ENCODE data around the gene GPR183. TPM values are rescaled to one million over a fixed set of nuclear protein-coding genes. Genes with fewer than 3 reads are reported as not detected.

GPR183 gene
- total and polyA plus RNA-seq, 3 experiments from 2014 or later = 61.5 to 232 (median 62.8) TPM

DNA sequence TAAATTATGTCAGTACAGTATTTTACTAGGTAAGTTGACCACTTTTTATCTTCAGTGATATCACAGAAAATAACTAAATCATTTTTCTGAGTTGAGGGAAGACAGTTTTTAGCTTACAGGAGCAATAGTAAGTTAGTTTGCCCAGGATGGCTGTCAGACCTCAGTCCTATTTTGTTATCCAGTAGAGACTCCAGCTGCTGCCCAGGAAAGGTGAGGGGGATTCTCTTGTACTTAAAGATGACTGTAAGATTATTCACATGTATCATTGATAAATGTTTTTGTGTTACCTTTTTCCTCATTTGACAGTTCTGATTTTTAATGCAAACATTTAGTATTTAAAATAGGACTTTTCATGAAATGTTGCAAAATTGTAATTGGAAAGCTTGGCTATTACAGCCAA lies 14.5 kb upstream of the GPR183 start:
- no peak for DNase-seq
- H3K36me3 ChIP-seq (ENCODE audit: insufficient read depth, low read length) = peaks cover 3% of the 10 kb centered on the region
- H3K4me3 ChIP-seq (ENCODE audit: low read length) = no peak overlapping the region
- Mint-ChIP-seq H3K36me3 (peaks cover 20 to 41% (median 23%) of the 10 kb centered on the region in 3 donors), H3K4me3 (peak overlapping the region in 4 of 7 donors; percentile 61 to 80 (median 62)), H3K27ac (peak overlapping the region; percentile 90 to 98 (median 96)), H3K9me3 (no peaks in the 10 kb centered on the region), H3K4me1 (peaks cover 73 to 88% (median 84%) of the 10 kb centered on the region in 3 donors), H3K27me3 (no peaks in the 10 kb centered on the region)
- peak overlapping the region; percentile 7 for H3K27ac ChIP-seq (ENCODE audit: low read depth, low read length)
- H3K27me3 ChIP-seq (ENCODE audit: insufficient read depth, low read length, poor library complexity, severe bottlenecking) = no peaks in the 10 kb centered on the region
- H3K4me1 ChIP-seq (ENCODE audit: insufficient read depth, low read length) = peaks cover 82% of the 10 kb centered on the region
- ChIA-PET POLR2A (interaction anchor here (0.5 to 1.6 kb wide), 7 partner anchors 9 to 62 kb away, joined by 3 to 4 read pairs (median 4); partner anchors contain the start of gene GPR183), CTCF (interaction anchor here (0.8 to 4.8 kb wide), 15 partner anchors 11 to 145 kb away, joined by 3 to 28 read pairs (median 4); partner anchors contain the start of gene GPR183)
- no peaks in the 10 kb centered on the region for H3K9me3 ChIP-seq (ENCODE audit: low read length)

GRCh38 chr13:99320693-99321481 lies 13.7 kb upstream of the GPR183 start:
- Histone ChIP-seq H3K27ac (ENCODE audit: low read depth, low read length) (no peak overlapping the region), H3K36me3 (ENCODE audit: insufficient read depth, low read length) (peaks cover 3% of the 10 kb centered on the region), H3K4me1 (ENCODE audit: insufficient read depth, low read length) (peaks cover 84% of the 10 kb centered on the region), H3K9me3 (ENCODE audit: low read length) (no peaks in the 10 kb centered on the region), H3K4me3 (ENCODE audit: low read length) (no peak overlapping the region), H3K27me3 (ENCODE audit: insufficient read depth, low read length, poor library complexity, severe bottlenecking) (no peaks in the 10 kb centered on the region)
- POLR2A ChIA-PET = interaction anchor here (0.5 to 1.0 kb wide), 2 partner anchors 14 to 55 kb away, joined by 3 to 4 read pairs; partner anchors contain the start of gene GPR183
- CTCF ChIA-PET = interaction anchor here (0.9 to 4.8 kb wide), 5 partner anchors 24 to 116 kb away, joined by 3 to 28 read pairs (median 6); no protein-coding TSS in a partner anchor
- peaks cover 26 to 42% (median 27%) of the 10 kb centered on the region in 3 donors for H3K36me3 Mint-ChIP-seq
- peaks cover 73 to 87% (median 84%) of the 10 kb centered on the region in 3 donors for H3K4me1 Mint-ChIP-seq
- peak in 3 of 5 donors; percentile 52 to 64 (median 61) for DNase-seq
- H3K27me3 Mint-ChIP-seq = no peaks in the 10 kb centered on the region
- H3K9me3 Mint-ChIP-seq = no peaks in the 10 kb centered on the region
- H3K4me3 Mint-ChIP-seq = peak overlapping the region in 2 of 7 donors; percentile 6 to 32
- H3K27ac Mint-ChIP-seq = peak overlapping the region; percentile 46 to 98 (median 94)

DNA sequence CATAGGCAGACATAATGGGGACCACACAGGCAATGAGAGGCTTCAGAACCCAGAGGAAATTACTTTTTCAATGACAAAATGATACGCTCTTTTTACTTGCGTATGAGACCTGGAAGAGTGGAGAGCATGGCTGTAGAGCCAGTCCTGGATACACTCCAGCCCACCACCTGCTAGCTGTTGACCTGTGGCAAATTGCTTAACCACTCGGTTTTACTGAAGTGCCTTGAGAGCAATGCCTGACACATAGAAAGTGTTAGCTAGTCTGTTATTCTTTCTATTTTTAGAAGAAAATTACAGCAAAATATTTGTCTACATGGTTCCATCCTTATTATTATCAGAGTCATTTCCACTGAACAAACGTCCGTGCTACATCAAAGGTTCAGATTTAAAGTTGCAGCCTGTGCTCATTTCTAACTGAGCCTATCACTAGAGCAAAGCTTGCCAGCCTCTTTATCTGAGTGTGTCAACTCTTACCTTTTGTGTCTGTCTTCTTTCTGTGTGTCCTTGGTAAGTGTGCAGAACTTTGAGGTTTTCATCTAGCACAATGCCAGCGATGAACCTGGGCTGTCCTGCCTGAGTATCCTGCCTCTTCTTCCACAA lies 9.6 kb upstream of the GPR183 start:
- H3K4me1 Mint-ChIP-seq = peaks cover 66 to 86% (median 84%) of the 10 kb centered on the region in 3 donors
- Histone ChIP-seq H3K4me3 (ENCODE audit: low read length) (no peak overlapping the region), H3K9me3 (ENCODE audit: low read length) (no peaks in the 10 kb centered on the region), H3K27me3 (ENCODE audit: insufficient read depth, low read length, poor library complexity, severe bottlenecking) (no peaks in the 10 kb centered on the region), H3K27ac (ENCODE audit: low read depth, low read length) (no peak overlapping the region), H3K4me1 (ENCODE audit: insufficient read depth, low read length) (peaks cover 80% of the 10 kb centered on the region), H3K36me3 (ENCODE audit: insufficient read depth, low read length) (peaks cover 3% of the 10 kb centered on the region)
- CTCF ChIA-PET = interaction anchor here (1.5 kb wide), 1 partner anchor 120 kb away, joined by 3 read pairs; no protein-coding TSS in a partner anchor
- H3K4me3 Mint-ChIP-seq = peak overlapping the region; percentile 28 to 87 (median 53)
- POLR2A ChIA-PET = no interaction called here
- no peaks in the 10 kb centered on the region for H3K9me3 Mint-ChIP-seq
- peaks cover 20 to 28% (median 24%) of the 10 kb centered on the region in 3 donors for H3K36me3 Mint-ChIP-seq
- H3K27me3 Mint-ChIP-seq = peaks cover 0 to 2% of the 10 kb centered on the region in 2 donors
- peak overlapping the region; percentile 71 to 100 (median 93) for H3K27ac Mint-ChIP-seq
- no peak for DNase-seq

- Histone ChIP-seq H3K9me3 (ENCODE audit: low read length) (no peaks in the 10 kb centered on the region), H3K4me3 (ENCODE audit: low read length) (no peak overlapping the region), H3K36me3 (ENCODE audit: insufficient read depth, low read length) (peaks cover 3% of the 10 kb centered on the region), H3K27me3 (ENCODE audit: insufficient read depth, low read length, poor library complexity, severe bottlenecking) (no peaks in the 10 kb centered on the region), H3K27ac (ENCODE audit: low read depth, low read length) (no peak overlapping the region), H3K4me1 (ENCODE audit: insufficient read depth, low read length) (peaks cover 80% of the 10 kb centered on the region)
- H3K4me1 Mint-ChIP-seq = peaks cover 66 to 86% (median 84%) of the 10 kb centered on the region in 3 donors
- ChIA-PET POLR2A (no interaction called here), CTCF (interaction anchor here (1.0 to 2.1 kb wide), 3 partner anchors 36 to 121 kb away, joined by 3 to 11 read pairs (median 3); no protein-coding TSS in a partner anchor)
- H3K36me3 Mint-ChIP-seq = peaks cover 20 to 28% (median 24%) of the 10 kb centered on the region in 3 donors
- peak overlapping the region; percentile 71 to 100 (median 92) for H3K27ac Mint-ChIP-seq
- H3K4me3 Mint-ChIP-seq = peak overlapping the region in 5 of 7 donors; percentile 41 to 87 (median 64)
- no peaks in the 10 kb centered on the region for H3K9me3 Mint-ChIP-seq
- peaks cover 0 to 2% of the 10 kb centered on the region in 2 donors for H3K27me3 Mint-ChIP-seq
- DNase-seq = no peak
Observed at GRCh38 chr13:99316224-99316623, 9.0 kb upstream of the GPR183 start.

DNA sequence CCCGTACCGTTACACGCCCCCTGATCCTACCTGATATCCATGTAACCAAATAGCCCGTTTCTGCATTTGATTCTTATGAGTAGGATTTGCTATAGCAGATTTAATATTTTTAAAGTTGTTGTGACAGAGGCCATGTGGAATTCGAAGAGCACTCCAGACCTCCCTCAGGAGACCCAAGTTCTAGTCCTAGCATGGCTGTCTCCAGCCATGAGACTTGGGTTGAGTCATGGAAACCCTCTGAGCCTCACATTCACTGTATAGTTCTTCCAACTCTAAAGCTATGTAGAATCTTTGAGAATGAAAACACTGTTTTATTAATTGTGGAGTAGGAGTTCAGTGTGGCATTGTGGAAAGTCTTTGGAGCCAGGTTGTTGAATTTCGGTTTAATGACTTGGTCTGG lies 8.0 kb upstream of the GPR183 start:
- peak overlapping the region; percentile 30 for H3K4me3 ChIP-seq (ENCODE audit: low read length)
- peak overlapping the region; percentile 74 to 87 (median 80) for H3K4me3 Mint-ChIP-seq

DNA sequence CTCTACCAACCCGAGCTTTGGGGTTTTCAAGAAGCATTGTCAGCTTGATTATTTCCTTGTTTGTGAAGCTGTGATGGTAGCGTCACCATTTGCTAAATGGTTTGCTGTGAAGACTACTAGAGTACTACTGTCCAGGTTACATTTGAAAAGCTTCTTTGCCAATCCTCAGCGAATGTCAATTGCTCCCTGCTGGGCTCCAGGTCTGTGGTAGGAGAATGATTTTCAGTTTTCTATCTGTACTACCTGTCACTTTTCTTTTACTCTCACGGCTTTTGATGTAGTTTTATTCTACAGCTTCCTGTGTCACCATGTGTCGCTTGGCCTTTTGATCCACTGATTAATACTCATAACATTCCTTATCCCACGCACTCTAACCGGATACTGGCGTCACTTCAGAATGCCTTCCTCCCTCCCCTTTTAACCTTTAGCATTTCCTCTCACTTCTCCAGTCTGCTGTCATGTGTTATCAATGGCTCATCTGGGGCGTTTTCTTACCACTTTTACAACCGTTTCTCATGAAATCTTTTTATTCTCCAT lies 7.5 kb upstream of the GPR183 start:
- CTCF ChIA-PET = interaction anchor here (0.7 to 2.1 kb wide), 12 partner anchors 9 to 138 kb away, joined by 3 to 11 read pairs (median 4); no protein-coding TSS in a partner anchor
- H3K9me3 ChIP-seq (ENCODE audit: low read length) = no peaks in the 10 kb centered on the region
- Mint-ChIP-seq H3K27ac (peak overlapping the region; percentile 71 to 100 (median 94)), H3K4me1 (peaks cover 72 to 90% (median 85%) of the 10 kb centered on the region in 3 donors), H3K36me3 (peaks cover 20 to 25% (median 22%) of the 10 kb centered on the region in 3 donors), H3K9me3 (no peaks in the 10 kb centered on the region), H3K4me3 (peak overlapping the region; percentile 74 to 87 (median 80)), H3K27me3 (peaks cover 0 to 2% of the 10 kb centered on the region in 2 donors)
- POLR2A ChIA-PET = interaction anchor here (0.7 to 1.3 kb wide), 7 partner anchors 9 to 120 kb away, joined by 3 to 9 read pairs (median 3); no protein-coding TSS in a partner anchor
- H3K4me3 ChIP-seq (ENCODE audit: low read length) = peak overlapping the region; percentile 30
- peak overlapping the region; percentile 57 for H3K27ac ChIP-seq (ENCODE audit: low read depth, low read length)
- DNase-seq = peak in 4 of 5 donors; percentile 40 to 78 (median 72)
- H3K4me1 ChIP-seq (ENCODE audit: insufficient read depth, low read length) = peaks cover 81% of the 10 kb centered on the region
- no peaks in the 10 kb centered on the region for H3K27me3 ChIP-seq (ENCODE audit: insufficient read depth, low read length, poor library complexity, severe bottlenecking)
- H3K36me3 ChIP-seq (ENCODE audit: insufficient read depth, low read length) = peaks cover 3% of the 10 kb centered on the region

More for the DNA sequence above, 8.0 kb upstream of the GPR183 start:
- Histone ChIP-seq H3K9me3 (ENCODE audit: low read length) (no peaks in the 10 kb centered on the region), H3K27ac (ENCODE audit: low read depth, low read length) (peak overlapping the region; percentile 57), H3K27me3 (ENCODE audit: insufficient read depth, low read length, poor library complexity, severe bottlenecking) (no peaks in the 10 kb centered on the region), H3K4me1 (ENCODE audit: insufficient read depth, low read length) (peaks cover 80% of the 10 kb centered on the region), H3K36me3 (ENCODE audit: insufficient read depth, low read length) (peaks cover 3% of the 10 kb centered on the region)
- Mint-ChIP-seq H3K36me3 (peaks cover 20 to 28% (median 24%) of the 10 kb centered on the region in 3 donors), H3K9me3 (no peaks in the 10 kb centered on the region), H3K27ac (peak overlapping the region; percentile 71 to 100 (median 94)), H3K4me1 (peaks cover 68 to 89% (median 84%) of the 10 kb centered on the region in 3 donors), H3K27me3 (peaks cover 0 to 2% of the 10 kb centered on the region in 2 donors)
- DNase-seq = no peak
- POLR2A ChIA-PET = interaction anchor here (1.0 to 1.3 kb wide), 4 partner anchors 9 to 120 kb away, joined by 3 to 7 read pairs (median 3); no protein-coding TSS in a partner anchor
- CTCF ChIA-PET = interaction anchor here (1.0 to 2.1 kb wide), 9 partner anchors 10 to 122 kb away, joined by 3 to 11 read pairs (median 4); no protein-coding TSS in a partner anchor

DNA sequence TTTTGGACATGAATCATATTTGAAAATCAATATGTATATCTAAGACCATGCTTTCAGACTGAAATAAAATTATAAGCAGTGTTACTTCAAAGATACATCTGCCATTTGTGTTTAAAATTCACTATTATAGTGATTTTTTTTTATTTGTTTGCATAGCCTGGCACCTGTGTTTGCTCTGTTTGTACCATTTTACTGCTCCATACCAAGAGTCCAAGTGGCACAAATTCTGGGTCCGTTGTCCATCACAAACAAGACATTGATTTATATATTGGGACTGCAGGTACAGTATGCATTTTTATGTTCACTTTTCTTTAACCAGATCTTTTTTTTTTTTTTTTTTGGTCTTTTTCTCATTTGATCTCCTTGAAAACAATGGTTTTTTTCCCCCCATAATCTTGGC lies 6.7 kb upstream of the GPR183 start:
- ChIA-PET CTCF (interaction anchor here (0.7 to 2.1 kb wide), 9 partner anchors 9 to 137 kb away, joined by 3 to 11 read pairs (median 4); no protein-coding TSS in a partner anchor), POLR2A (interaction anchor here (0.7 to 1.3 kb wide), 5 partner anchors 12 to 51 kb away, joined by 3 to 9 read pairs (median 6); no protein-coding TSS in a partner anchor)
- Mint-ChIP-seq H3K36me3 (peaks cover 15 to 21% (median 18%) of the 10 kb centered on the region in 3 donors), H3K27me3 (peaks cover 0 to 2% of the 10 kb centered on the region in 2 donors), H3K4me3 (peak overlapping the region; percentile 74 to 87 (median 80)), H3K9me3 (no peaks in the 10 kb centered on the region), H3K27ac (peak overlapping the region; percentile 71 to 100 (median 94)), H3K4me1 (peaks cover 72 to 90% (median 85%) of the 10 kb centered on the region in 3 donors)
- H3K4me3 ChIP-seq (ENCODE audit: low read length) = peak overlapping the region; percentile 30
- DNase-seq = no peak
- no peaks in the 10 kb centered on the region for H3K36me3 ChIP-seq (ENCODE audit: insufficient read depth, low read length)
- peak overlapping the region; percentile 57 for H3K27ac ChIP-seq (ENCODE audit: low read depth, low read length)
- no peaks in the 10 kb centered on the region for H3K9me3 ChIP-seq (ENCODE audit: low read length)
- H3K4me1 ChIP-seq (ENCODE audit: insufficient read depth, low read length) = peaks cover 82% of the 10 kb centered on the region
- no peaks in the 10 kb centered on the region for H3K27me3 ChIP-seq (ENCODE audit: insufficient read depth, low read length, poor library complexity, severe bottlenecking)
